Measurements from ENCODE around the gene PPWD1. TPM values are rescaled to one million over a fixed set of nuclear protein-coding genes. Genes with fewer than 3 reads are reported as not detected.

PPWD1 gene
- total and polyA plus RNA-seq, 2 of the 13 experiments (the other 11 are each of a cell fraction or from before 2014, with no cell fraction given), result 7.4 to 44.3 TPM

GRCh38 chr5:65562731-65563701 lies at the start of gene PPWD1, which contains the start of gene CENPK (continued):
- TF ChIP-seq ZNF468 (CRISPR knock-in tag; IDR thresholded peaks at IDR 0.05), result no peak
- TF ChIP-seq SMC3 (IDR thresholded peaks at IDR 0.05; ENCODE audit: low read length), result no peak
- TF ChIP-seq FOXK2 (IDR thresholded peaks at IDR 0.05), result peak; percentile 86
- no peak for TF ChIP-seq KDM6A (CRISPR knock-in tag; IDR thresholded peaks at IDR 0.05; ENCODE audit: low read depth)
- TF ChIP-seq AHR (CRISPR knock-in tag; IDR thresholded peaks at IDR 0.05), result no peak
- no peak for TF ChIP-seq PPARG (CRISPR knock-in tag; conservative IDR thresholded peaks at IDR 0.05)
- peak; percentile 84; the same call in 1 of the 2 replicates for TF ChIP-seq CCDC6 (CRISPR knock-in tag; IDR thresholded peaks at IDR 0.05)
- peak; percentile 55 for TF ChIP-seq ISL2 (CRISPR knock-in tag; IDR thresholded peaks at IDR 0.05)
- TF ChIP-seq ARNT2 (CRISPR knock-in tag; IDR thresholded peaks at IDR 0.05; ENCODE audit: low read depth), result peak; percentile 94
- TF ChIP-seq NR2F6 (IDR thresholded peaks at IDR 0.05), result no peak
- TF ChIP-seq NR2F6 (CRISPR knock-in tag; IDR thresholded peaks at IDR 0.05), result no peak
- TF ChIP-seq ZNF557 (CRISPR knock-in tag; IDR thresholded peaks at IDR 0.05), result 0 out of 2 replicates have a peak, but pooled peaks have one; percentile 57
- TF ChIP-seq, protein P1, sequence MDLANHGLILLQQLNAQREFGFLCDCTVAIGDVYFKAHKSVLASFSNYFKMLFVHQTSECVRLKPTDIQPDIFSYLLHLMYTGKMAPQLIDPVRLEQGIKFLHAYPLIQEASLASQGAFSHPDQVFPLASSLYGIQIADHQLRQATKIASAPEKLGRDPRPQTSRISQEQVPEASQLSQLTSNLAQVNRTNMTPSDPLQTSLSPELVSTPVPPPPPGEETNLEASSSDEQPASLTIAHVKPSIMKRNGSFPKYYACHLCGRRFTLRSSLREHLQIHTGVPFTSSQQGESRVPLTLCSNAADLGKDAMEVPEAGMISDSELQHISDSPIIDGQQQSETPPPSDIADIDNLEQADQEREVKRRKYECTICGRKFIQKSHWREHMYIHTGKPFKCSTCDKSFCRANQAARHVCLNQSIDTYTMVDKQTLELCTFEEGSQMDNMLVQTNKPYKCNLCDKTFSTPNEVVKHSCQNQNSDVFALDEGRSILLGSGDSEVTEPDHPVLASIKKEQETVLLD (CRISPR knock-in tag; IDR thresholded peaks at IDR 0.05; ENCODE audit: low read depth), result no peak
- peak; percentile 50; the same call in 1 of the 2 replicates for TF ChIP-seq ZNF121 (CRISPR knock-in tag; IDR thresholded peaks at IDR 0.05)
- TF ChIP-seq, protein P2, sequence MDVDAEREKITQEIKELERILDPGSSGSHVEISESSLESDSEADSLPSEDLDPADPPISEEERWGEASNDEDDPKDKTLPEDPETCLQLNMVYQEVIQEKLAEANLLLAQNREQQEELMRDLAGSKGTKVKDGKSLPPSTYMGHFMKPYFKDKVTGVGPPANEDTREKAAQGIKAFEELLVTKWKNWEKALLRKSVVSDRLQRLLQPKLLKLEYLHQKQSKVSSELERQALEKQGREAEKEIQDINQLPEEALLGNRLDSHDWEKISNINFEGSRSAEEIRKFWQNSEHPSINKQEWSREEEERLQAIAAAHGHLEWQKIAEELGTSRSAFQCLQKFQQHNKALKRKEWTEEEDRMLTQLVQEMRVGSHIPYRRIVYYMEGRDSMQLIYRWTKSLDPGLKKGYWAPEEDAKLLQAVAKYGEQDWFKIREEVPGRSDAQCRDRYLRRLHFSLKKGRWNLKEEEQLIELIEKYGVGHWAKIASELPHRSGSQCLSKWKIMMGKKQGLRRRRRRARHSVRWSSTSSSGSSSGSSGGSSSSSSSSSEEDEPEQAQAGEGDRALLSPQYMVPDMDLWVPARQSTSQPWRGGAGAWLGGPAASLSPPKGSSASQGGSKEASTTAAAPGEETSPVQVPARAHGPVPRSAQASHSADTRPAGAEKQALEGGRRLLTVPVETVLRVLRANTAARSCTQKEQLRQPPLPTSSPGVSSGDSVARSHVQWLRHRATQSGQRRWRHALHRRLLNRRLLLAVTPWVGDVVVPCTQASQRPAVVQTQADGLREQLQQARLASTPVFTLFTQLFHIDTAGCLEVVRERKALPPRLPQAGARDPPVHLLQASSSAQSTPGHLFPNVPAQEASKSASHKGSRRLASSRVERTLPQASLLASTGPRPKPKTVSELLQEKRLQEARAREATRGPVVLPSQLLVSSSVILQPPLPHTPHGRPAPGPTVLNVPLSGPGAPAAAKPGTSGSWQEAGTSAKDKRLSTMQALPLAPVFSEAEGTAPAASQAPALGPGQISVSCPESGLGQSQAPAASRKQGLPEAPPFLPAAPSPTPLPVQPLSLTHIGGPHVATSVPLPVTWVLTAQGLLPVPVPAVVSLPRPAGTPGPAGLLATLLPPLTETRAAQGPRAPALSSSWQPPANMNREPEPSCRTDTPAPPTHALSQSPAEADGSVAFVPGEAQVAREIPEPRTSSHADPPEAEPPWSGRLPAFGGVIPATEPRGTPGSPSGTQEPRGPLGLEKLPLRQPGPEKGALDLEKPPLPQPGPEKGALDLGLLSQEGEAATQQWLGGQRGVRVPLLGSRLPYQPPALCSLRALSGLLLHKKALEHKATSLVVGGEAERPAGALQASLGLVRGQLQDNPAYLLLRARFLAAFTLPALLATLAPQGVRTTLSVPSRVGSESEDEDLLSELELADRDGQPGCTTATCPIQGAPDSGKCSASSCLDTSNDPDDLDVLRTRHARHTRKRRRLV (CRISPR knock-in tag; IDR thresholded peaks at IDR 0.05), result no peak
- peak; percentile 65; the same call in 1 of the 2 replicates for TF ChIP-seq RNF2 (conservative IDR thresholded peaks at IDR 0.05; ENCODE audit: low read depth)
- TF ChIP-seq, protein P3, sequence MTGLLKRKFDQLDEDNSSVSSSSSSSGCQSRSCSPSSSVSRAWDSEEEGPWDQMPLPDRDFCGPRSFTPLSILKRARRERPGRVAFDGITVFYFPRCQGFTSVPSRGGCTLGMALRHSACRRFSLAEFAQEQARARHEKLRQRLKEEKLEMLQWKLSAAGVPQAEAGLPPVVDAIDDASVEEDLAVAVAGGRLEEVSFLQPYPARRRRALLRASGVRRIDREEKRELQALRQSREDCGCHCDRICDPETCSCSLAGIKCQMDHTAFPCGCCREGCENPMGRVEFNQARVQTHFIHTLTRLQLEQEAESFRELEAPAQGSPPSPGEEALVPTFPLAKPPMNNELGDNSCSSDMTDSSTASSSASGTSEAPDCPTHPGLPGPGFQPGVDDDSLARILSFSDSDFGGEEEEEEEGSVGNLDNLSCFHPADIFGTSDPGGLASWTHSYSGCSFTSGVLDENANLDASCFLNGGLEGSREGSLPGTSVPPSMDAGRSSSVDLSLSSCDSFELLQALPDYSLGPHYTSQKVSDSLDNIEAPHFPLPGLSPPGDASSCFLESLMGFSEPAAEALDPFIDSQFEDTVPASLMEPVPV (CRISPR knock-in tag; IDR thresholded peaks at IDR 0.05), result peak; percentile 85
- TF ChIP-seq CSRNP2 (CRISPR knock-in tag; conservative IDR thresholded peaks at IDR 0.05; ENCODE audit: low read depth), result no peak
- no peak for TF ChIP-seq ZNF224 (CRISPR knock-in tag; IDR thresholded peaks at IDR 0.05)
- no peak; the same call in 1 of the 2 replicates for TF ChIP-seq ZBTB21 (CRISPR knock-in tag; IDR thresholded peaks at IDR 0.05)

All from HepG2 (cell line).